HG02870 (cell line): Measurements from ENCODE around the gene RNF227.

Source experiments
- ATAC-seq: cut with Tn5 transposase; IDR thresholded peaks from one replicate; pipeline ENCODE4 v1.9.1; 2021; ENCODE audit warnings: mild to moderate bottlenecking, moderate library complexity; ENCODE audit not compliant: unreplicated experiment

RNF227 gene

GRCh38 chr17:7930841-7931631 lies 14.9 kb upstream of the RNF227 start:
- ATAC-seq, result no peak

- no peak for ATAC-seq
Observed at GRCh38 chr17:7929158-7930023, 13.3 kb upstream of the RNF227 start, which contains the start of gene KCNAB3. Gene KCNAB3, minus strand, starts transcription at chr17:7929856. Its CDS starts 421 bp downstream, at chr17:7929435.

DNA sequence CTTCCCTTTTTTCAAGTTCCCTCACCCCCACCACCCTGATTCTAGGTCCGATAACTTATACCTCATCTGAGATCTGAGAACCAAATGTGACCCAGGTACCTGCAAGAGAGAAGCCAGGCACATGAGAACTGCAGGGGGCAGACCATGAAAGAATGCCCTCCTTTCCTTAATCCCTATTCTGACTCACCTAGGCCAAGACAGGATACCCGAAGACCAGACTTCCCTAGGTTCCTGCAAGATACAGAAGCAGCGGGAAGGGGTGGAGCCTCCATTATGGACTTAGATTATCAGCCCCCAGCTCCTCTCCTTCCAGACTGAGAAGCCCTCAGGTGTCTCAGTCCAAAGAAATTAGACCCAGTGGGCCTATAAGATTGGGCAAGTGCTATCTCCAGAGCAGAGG lies 11.5 kb upstream of the RNF227 start:
- no peak for ATAC-seq

- ATAC-seq, result no peak
Observed at GRCh38 chr17:7922845-7923628, 6.9 kb upstream of the RNF227 start.

- ATAC-seq, result no peak
Observed at GRCh38 chr17:7922269-7922844, 6.3 kb upstream of the RNF227 start.

GRCh38 chr17:7916808-7917207 lies 719 bp upstream of the RNF227 start:
- no peak for ATAC-seq

DNA sequence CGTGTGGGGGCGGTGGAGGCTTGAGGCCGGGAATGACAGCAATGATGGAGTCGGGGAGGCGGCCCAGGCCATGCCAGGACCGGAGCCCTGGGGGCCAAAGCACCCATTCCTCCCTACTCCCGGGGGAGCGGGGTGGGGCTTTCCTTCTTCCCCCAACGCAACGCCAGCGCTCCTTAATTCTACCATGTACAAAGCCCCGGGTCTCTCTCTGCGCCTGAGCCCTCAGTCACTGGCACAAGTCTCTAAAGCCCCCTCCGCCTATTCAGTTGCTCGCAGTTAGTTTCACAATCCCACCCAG lies 245 bp upstream of the RNF227 start:
- no peak for ATAC-seq

- no peak for ATAC-seq
Observed at GRCh38 chr17:7915179-7915610, 894 bp downstream of the RNF227 start.

DNA sequence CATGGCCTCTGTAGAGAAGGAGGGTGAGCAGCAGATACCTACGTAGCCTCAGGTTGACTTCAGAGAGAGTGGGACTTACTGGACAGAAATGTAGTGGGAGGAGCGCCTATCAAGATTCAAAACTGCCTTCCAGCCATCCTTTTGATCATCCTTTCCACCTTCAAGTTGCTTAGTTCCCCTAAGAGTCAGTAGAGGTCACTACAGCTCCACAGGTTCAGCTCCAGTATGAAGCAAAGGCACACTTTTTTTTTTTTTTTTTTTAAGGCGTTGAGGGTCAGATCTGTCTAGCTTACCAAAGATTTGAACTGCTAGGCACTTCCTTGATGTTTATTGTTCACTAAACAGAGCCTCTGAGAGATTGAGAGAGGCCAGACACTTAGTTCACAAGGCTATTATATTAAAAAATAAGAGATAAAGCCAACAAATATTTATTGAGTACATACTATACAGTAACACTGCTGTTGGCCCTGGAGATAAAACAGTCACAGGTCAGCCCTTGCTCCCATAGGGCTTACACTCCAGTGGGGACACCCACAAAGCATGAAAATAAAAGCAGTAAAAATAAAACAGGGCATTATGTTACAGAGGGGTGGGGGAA lies 3.1 kb downstream of the RNF227 start:
- no peak for ATAC-seq

DNA sequence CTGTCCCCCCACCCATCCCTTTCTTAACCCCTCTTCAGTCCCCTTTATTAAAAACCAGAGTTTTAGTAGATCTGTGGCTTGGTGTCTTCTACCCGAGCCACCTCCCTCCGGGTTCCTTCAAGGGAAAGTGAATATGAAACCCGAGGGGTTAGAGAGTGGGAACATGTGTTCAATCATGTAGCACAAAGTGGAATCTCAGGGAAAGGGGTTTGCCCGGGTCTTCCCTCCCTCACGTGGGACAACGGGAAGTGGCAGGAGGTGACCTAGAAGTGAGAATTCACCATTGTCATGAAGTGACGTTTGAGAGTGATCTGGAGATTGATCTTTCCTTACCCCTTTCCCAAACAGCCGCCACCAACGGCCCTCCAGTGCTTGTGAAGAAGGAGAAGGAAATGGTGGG lies 5.0 kb downstream of the RNF227 start:
- no peak for ATAC-seq

DNA sequence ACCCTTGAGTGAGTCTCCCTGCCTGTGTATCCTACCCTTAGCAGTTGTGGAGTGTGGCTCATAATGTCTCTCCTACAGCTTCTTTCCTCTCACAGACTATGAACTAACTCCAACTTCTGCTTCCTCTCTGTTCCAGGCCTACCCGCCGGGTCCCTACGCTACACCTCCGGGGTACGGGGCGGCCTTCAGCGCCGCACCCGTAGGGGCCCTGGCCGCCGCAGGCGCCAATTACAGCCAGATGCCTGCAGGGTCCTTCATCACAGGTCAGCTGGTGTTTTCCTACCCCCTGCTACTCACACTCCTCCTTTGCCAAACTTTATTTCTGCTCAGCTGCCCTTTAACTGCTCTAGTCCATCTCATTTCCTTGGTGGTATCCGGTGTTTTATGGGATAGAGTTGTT lies 5.4 kb downstream of the RNF227 start:
- ATAC-seq, result no peak

DNA sequence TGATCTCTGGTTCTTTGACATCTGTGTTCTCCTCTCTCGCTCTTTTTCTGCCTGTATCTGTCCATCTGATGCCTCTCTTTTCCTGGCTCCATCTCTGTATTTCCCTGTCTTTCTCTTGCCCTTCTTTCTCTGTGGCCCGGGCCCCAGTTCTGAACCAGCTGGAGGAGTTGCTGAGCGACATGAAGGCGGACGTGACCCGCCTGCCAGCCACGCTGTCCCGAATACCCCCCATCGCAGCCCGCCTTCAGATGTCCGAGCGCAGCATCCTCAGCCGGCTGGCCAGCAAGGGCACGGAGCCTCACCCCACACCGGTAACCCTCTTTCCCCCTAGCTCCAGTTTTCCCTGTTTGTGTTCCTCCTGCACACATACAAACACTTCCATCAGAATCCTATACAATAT lies 5.8 kb downstream of the RNF227 start:
- no peak for ATAC-seq

- no peak for ATAC-seq
Observed at GRCh38 chr17:7909089-7909488, 7.0 kb downstream of the RNF227 start.

DNA sequence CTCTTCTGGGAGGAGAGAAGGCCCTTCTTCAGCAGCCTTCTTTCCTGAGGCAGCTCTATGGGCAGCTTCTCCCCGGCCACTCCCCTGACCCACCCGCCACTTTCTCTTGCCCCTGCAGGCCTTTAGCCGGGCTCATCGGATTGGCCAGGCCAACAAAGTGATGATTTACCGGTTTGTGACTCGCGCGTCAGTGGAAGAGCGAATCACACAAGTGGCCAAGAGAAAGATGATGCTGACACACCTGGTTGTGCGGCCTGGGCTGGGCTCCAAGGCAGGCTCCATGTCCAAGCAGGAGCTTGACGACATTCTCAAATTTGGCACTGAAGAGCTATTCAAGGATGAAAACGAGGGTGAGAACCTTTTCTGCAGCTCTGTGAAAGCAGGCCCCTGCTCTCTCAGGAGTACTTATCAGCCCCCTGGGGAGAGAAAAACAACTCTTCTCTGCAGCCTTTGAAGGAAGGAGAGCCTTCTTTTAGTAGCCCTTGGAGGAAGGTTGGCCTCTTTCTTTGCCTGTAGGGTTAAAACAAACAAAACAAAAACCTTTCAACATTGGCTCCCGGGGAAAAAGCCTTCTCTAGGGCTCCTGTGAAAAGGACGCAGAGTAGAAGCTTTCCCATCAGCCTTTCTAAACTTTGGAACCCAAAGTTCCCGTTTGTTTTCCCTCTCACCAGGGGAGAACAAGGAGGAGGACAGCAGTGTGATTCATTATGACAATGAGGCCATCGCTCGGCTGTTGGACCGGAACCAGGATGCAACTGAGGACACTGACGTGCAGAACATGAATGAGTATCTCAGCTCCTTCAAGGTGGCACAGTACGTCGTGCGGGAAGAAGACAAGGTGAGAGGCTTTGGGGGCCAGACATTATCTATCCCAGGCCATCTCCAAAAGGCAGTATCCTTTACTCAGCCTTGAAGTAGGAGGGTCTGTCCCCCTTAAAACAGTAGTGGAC lies 12.7 kb downstream of the RNF227 start:
- ATAC-seq, result no peak

- ATAC-seq, result no peak
Observed at GRCh38 chr17:7897773-7898172, 18.3 kb downstream of the RNF227 start.

GRCh38 chr17:7897090-7897489 lies 19.0 kb downstream of the RNF227 start:
- ATAC-seq, result no peak

GRCh38 chr17:7894866-7895265 lies 21.2 kb downstream of the RNF227 start:
- ATAC-seq, result no peak

DNA sequence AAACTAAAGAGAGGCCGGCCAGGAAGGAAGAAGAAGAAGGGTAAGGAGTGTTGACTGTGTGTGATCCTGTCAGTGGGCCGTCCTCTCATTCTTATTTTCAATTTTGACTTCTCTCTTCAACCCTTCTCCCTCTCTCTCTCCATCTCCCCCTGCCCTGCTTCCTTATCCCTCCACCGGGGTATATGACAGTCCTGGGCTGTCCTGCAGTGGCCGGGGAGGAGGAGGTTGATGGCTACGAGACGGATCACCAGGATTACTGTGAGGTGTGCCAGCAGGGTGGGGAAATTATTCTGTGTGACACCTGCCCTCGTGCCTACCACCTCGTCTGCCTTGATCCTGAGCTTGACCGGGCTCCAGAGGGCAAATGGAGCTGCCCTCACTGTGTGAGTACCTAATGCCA lies 21.9 kb downstream of the RNF227 start:
- ATAC-seq, result no peak

DNA sequence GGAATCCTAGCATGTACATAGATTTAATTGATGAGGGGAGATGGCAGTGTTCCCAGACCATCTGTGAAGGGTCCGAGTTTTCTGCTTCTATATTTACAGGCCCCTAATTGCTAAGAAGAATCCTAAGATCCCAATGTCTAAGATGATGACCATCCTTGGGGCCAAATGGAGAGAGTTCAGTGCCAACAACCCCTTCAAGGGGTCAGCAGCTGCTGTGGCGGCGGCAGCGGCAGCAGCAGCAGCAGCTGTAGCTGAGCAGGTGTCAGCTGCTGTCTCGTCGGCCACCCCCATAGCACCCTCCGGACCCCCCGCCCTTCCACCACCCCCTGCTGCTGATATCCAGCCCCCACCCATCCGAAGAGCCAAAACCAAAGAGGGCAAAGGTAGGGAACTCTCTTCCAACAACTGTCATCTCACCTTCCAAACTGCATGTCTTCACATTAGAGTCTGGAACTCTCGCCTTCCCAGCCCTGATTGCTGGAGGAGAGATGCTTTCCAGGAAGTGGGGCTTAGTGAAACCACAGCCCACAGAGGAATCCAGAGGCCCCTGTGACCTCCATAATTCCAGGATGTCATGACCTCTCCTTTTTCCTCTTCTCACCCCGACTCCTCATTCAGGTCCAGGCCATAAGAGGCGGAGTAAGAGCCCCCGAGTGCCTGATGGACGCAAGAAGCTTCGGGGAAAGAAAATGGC lies 22.8 kb downstream of the RNF227 start:
- no peak for ATAC-seq
